GM20000 (cell line): Measurements from ENCODE around the gene NETO2.

Experiments used
- DNase-seq: peaks from one replicate; pipeline ENCODE4 v3.0.0; 2012; ENCODE audit warnings: low spot score
- TF ChIP-seq, protein P1 (sequence below): IDR thresholded peaks from 2 replicates; pipeline ENCODE4 v1.5.1; 2012; ENCODE audit warnings: mild to moderate bottlenecking, control low read depth; ENCODE audit errors: extremely low read depth, missing control alignments

NETO2 gene

DNA sequence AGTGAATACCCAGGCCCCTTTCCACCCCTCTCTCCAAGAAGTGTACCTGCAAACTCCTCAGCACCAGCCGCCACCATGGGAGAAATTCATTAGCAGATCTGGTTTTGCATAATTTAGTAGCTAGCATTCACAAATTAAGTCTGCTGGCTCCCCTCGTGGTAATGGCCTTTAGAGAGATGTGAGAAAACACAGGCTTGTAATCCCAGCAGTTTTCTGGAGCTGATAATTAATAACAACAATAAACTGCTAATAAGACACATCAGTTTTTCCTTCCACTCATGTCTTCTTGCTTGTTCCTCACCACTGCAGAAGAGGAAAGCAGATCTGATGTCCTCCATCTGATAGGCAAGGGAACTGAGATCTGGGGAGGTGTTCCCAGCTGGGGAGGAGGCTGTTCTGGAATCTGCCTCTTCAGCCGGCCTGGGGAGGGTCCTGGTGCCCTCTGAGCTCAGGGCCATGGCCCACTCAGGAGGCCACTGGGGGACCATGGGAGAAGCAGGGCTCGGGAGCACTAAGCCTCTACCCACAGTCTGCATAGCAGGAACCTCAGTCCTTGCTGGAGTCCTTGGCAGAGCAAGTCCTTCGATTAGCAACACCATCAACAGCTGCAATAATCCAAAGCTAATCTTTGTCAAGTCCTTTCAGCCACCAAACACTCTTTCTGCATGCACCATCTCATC, 96.1 kb downstream of the NETO2 start:
- DNase-seq, result no peak
- TF ChIP-seq, protein P1, sequence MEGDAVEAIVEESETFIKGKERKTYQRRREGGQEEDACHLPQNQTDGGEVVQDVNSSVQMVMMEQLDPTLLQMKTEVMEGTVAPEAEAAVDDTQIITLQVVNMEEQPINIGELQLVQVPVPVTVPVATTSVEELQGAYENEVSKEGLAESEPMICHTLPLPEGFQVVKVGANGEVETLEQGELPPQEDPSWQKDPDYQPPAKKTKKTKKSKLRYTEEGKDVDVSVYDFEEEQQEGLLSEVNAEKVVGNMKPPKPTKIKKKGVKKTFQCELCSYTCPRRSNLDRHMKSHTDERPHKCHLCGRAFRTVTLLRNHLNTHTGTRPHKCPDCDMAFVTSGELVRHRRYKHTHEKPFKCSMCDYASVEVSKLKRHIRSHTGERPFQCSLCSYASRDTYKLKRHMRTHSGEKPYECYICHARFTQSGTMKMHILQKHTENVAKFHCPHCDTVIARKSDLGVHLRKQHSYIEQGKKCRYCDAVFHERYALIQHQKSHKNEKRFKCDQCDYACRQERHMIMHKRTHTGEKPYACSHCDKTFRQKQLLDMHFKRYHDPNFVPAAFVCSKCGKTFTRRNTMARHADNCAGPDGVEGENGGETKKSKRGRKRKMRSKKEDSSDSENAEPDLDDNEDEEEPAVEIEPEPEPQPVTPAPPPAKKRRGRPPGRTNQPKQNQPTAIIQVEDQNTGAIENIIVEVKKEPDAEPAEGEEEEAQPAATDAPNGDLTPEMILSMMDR, result no peak

DNA sequence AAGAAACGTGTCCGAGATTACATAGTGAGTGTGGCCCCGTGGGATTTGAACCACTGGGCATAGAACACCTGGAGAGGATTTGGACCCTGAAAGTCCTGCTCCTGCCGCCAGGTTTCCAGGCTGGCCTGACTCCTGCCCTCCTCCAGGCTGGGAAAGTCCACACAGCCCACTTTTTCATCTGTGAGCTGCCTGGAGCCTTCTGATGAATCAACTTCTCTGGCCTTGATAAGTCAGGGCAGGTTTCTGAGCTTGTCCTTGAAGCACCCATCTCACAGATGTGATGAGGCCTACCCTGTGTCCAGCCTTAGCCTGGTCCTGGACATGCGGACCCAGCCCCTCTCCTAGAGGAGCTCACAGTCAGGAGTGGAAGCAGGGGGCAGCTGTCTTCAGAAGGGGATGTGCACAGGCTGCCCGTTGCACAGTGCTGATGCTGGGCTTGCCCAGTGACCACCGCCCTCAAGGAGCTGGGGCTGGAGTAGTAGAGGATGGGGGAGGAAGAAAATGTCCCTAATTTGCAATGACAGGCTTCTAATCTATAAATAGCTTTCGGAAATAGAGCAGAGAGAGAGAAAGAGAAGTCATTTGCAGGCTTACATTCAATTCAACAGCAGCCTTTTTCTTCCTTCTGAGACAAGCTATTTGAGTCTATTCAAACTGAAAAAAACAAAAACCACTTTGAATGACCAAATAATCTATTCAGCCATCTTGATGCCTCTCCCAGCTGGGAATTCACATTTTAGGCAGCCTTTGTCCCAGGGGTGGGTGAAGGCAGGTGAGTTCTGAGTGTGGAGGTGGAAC, 96.8 kb downstream of the NETO2 start:
- peak; percentile 71 for DNase-seq
- TF ChIP-seq, protein P1, result no peak

DNA sequence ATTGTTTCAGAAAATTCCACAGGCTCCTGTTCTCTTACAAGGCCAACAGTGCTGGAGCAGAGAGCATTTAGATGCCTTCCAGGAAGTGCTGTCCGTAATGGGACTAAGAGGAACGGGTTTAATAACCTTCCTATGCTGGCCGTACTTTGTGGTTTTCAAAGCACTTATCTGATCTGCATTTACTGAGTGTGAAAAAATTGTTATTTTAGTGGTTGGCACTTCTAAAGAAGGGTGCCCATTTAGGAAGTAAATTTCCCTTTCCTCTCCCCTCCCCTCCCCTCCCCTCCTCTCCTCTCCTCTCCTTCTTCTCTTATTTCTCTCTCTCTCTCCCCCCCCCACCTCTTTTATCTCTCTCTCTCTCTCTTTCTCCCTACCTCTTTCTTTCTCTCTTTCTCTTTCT, 98.3 kb downstream of the NETO2 start:
- no peak for DNase-seq

DNA sequence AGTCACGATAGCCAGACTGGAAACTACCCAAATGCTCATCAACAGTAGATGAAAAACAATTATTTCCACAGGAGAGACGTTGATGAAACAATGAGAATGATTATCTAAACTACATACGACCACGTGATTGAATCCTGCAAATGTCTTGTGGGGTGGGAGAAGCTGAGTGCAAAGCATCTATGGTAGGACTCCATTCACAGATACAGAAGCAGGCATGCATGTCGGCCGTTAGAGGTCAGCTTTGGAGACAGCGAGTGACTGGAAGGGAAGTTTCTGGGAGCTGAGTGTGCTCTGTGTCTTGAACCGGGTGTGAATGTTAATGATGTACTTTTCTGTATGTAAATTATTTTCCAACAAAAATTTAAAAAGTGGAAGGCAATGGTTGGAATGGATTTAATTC, 98.7 kb downstream of the NETO2 start:
- TF ChIP-seq, protein P1, result peak; percentile 9
- DNase-seq, result no peak

More for the DNA sequence above, 98.3 kb downstream of the NETO2 start:
- TF ChIP-seq, protein P1, result no peak

DNA sequence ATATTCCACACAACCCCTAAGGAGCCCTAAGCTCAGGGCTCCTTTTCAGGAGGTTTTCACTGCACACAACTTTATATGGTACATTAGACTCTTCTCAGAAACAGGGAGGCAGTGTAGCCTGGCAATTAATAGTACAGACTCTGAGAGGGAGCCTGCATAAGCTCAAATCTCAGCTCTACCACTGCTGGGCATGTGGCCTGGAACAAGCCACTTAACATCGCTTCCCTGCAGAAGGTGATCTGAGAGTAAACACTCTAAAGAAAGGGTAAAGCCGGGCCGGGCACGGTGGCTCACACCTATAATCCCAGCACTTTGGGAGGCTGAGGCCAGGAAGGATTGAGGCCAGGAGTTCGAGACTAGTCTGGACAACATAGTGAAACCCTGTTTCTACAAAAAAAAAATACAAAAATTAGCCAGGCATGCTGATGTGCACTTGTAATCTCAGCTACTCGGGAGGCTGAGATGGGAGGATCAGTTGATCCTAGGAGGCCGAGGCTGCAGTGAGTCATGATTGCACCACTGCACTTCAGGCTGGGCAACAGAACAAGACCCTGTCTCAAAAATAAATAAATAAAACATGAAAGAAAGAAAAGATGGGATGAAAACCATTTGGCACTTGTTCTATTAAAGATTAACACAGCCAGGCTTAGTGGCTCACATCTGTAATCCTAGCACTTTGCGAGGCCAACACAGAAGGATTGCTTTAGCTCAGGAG, 99.6 kb downstream of the NETO2 start:
- DNase-seq, result no peak
- TF ChIP-seq, protein P1, result no peak

DNA sequence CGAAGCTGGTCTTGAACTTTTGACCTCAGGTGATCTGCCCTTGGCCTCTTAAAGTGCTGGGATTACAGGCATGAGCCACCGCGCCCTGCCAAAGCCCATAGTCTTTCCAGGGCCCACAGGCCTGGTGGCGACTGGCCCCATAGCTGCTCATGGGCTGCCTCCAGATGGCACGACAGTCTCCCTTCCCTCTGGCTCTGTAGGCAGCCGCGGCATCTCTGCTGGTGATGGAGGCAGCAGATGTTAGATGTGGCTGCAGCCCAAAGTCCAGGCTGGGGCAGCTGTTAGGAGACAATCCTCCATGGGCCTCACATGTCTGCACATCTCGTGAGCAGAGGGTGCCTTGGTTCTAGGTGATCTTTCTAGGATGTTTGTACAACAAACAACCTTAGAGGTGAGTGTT, 100.5 kb downstream of the NETO2 start:
- DNase-seq, result no peak
- TF ChIP-seq, protein P1, result no peak
